Endothelial cell of umbilical vein (primary cell): ENCODE measurements around the gene ZNF92. TPM values are rescaled to one million over a fixed set of nuclear protein-coding genes. Genes with fewer than 3 reads are reported as not detected.

Experiments used
- BruUV-seq: library from RNA; stranded (reverse); fragments of 400-500 nt; replicated peaks from 2 replicates; lab custom pipeline; 2021; lab: Mats Ljungman, UMichigan
- CTCF ChIA-PET: fragments of 300-600, 350-600 bp; sonication (Branson Sonifier 250); formaldehyde crosslinking; loops from one replicate; lab custom pipeline; 2021; ENCODE audit warnings: antibody characterized with exemption, inconsistent platforms; lab: Charles Lee
- POLR2A ChIA-PET: fragments of 300-600, 350-600 bp; sonication (Branson Sonifier 250); formaldehyde crosslinking; loops from one replicate; lab custom pipeline; 2021; ENCODE audit warnings: antibody characterized with exemption, inconsistent platforms; lab: Charles Lee
- DNase-seq: peaks from one replicate; pipeline ENCODE4 v3.0.0-alpha.2; 2011; ENCODE audit warnings: low read depth, low spot score
- FAIRE-seq: peaks from 2 replicates; lab custom pipeline; 2011; peaks lifted over from hg19 to GRCh38; lab: Jason Lieb, UNC
- H2AFZ ChIP-seq: 2 replicates; pipeline ENCODE4 v1.6.0; 2012; ENCODE audit warnings: low read depth, low read length, control low read depth, inconsistent platforms
- H3K27ac ChIP-seq: 2 replicates; pipeline ENCODE4 v1.5.1; 2011; ENCODE audit warnings: low read depth, mild to moderate bottlenecking, control low read depth, low read length, moderate library complexity; ENCODE audit not compliant: insufficient read depth
- H3K27me3 ChIP-seq, 2 experiments: 2 replicates each; pipeline versions ENCODE4 v1.6.0 to v1.6.1; 2011; ENCODE audit warnings: low read length in 2 of 2, mixed read lengths in 1 of 2; ENCODE audit not compliant: control insufficient read depth in 2 of 2, insufficient read depth in 2 of 2
- H3K36me3 ChIP-seq, 2 experiments: 2 replicates in 1 of 2; 3 replicates in 1 of 2; pipeline ENCODE4 v1.5.1; 2011; ENCODE audit warnings: low read length in 2 of 2, mild to moderate bottlenecking in 1 of 2, moderate library complexity in 1 of 2; ENCODE audit not compliant: control insufficient read depth in 2 of 2, insufficient read depth in 2 of 2; ENCODE audit errors: extremely low read depth in 1 of 2
- H3K4me1 ChIP-seq: 3 replicates; pipeline ENCODE4 v1.5.1; 2011; ENCODE audit warnings: mild to moderate bottlenecking, low read length; ENCODE audit not compliant: control insufficient read depth, insufficient read depth; ENCODE audit errors: extremely low read depth
- H3K4me2 ChIP-seq: 2 replicates; pipeline ENCODE4 v1.6.1; 2011; ENCODE audit warnings: low read length, control low read depth, mixed read lengths; ENCODE audit not compliant: insufficient read depth
- H3K4me3 ChIP-seq, 3 experiments: fragments of 200-600 bp in 1 of 3; sonication (generic), shearing (Covaris generic) in 1 of 3; replicated peaks in 1 of 3; 2 replicates each; pipeline ENCODE4 v1.5.1; 2011 to 2016; ENCODE audit warnings: control low read depth in 3 of 3, low read length in 3 of 3, mild to moderate bottlenecking in 2 of 3, inconsistent platforms in 1 of 3, low read depth in 1 of 3, moderate library complexity in 1 of 3; ENCODE audit not compliant: insufficient read depth in 1 of 3
- H3K79me2 ChIP-seq: 2 replicates; pipeline ENCODE4 v1.6.0; 2012; ENCODE audit warnings: low read length, inconsistent platforms; ENCODE audit not compliant: control insufficient read depth, insufficient read depth
- H3K9ac ChIP-seq: replicated peaks from 2 replicates; pipeline ENCODE3; 2011; ENCODE audit warnings: low read length, control low read depth; ENCODE audit not compliant: insufficient read depth; ENCODE audit errors: extremely low read depth
- H3K9me1 ChIP-seq: replicated peaks from 3 replicates; pipeline ENCODE4 v1.6.0; 2011; ENCODE audit warnings: mild to moderate bottlenecking, low read length; ENCODE audit not compliant: control insufficient read depth, insufficient read depth; ENCODE audit errors: extremely low read depth
- H3K9me3 ChIP-seq: replicated peaks from 2 replicates; pipeline ENCODE4 v1.5.1; 2012; ENCODE audit warnings: low read length, inconsistent platforms; ENCODE audit not compliant: control insufficient read depth, insufficient read depth
- H4K20me1 ChIP-seq: replicated peaks from 2 replicates; pipeline ENCODE3; 2011; ENCODE audit warnings: mild to moderate bottlenecking, low read length; ENCODE audit not compliant: control insufficient read depth, insufficient read depth; ENCODE audit errors: extremely low read depth
- GATA2 ChIP-seq: IDR thresholded peaks from 2 replicates; pipeline ENCODE4 v1.7.0; 2011; ENCODE audit warnings: low read depth, mild to moderate bottlenecking, moderate library complexity, mixed read lengths, low read length; ENCODE audit not compliant: insufficient read length, insufficient read depth
- JUN ChIP-seq: IDR thresholded peaks from 2 replicates; pipeline ENCODE4 v1.6.1; 2011; ENCODE audit warnings: borderline replicate concordance, low read depth; ENCODE audit not compliant: insufficient read length, insufficient read depth
- MYC ChIP-seq: IDR thresholded peaks from one replicate; pipeline ENCODE4 v1.6.1; 2011; ENCODE audit warnings: mild to moderate bottlenecking, low read depth, low read length
- POLR2A ChIP-seq: IDR thresholded peaks from 2 replicates; pipeline ENCODE4 v1.6.1; 2012; ENCODE audit warnings: low read depth, mild to moderate bottlenecking, control low read depth, low read length
- dilution Hi-C: fragments of 300-500 bp; cut with MboI; formaldehyde crosslinking; loops from one replicate; pipeline ENCODE4 v1.15.0; 2019; ENCODE audit warnings: low sequenced_read_pairs; ENCODE audit not compliant: extremely low pct_ligation_motif_present
- intact Hi-C: fragments of 100-400 bp; cut with micrococcal nuclease; formaldehyde crosslinking; loops from one replicate; pipeline ENCODE4 v1.10.0; 2022
- polyA plus RNA-seq, 4 experiments: library from polyadenylated mRNA; depleted of rRNA in 3 of 4; stranded (reverse) in 3 of 4; unstranded in 1 of 4; fragments of >200 nt; gene quantifications; 2 replicates each; pipeline versions ENCODE4 v1.2.1 to v1.2.3, GENCODE V29; 2011 to 2012; ENCODE audit warnings: missing spikeins in 1 of 4
- total RNA-seq: library from RNA; stranded (reverse); gene quantifications from 2 replicates; pipeline ENCODE4 v1.2.3, GENCODE V29; 2021
- TF ChIP-seq, protein P1 (sequence below), 2 donors: IDR thresholded peaks; 1 replicate in 1 of 2; 2 replicates in 1 of 2; pipeline ENCODE4 v1.5.1; 2011; ENCODE audit warnings: low read length in 2 of 2, mild to moderate bottlenecking in 2 of 2, moderate library complexity in 2 of 2, control low read depth in 1 of 2, inconsistent platforms in 1 of 2, low read depth in 1 of 2; ENCODE audit not compliant: insufficient read depth in 1 of 2; ENCODE audit errors: extremely low read depth in 1 of 2
- TF ChIP-seq, protein P2 (sequence below): IDR thresholded peaks from 2 replicates; pipeline ENCODE4 v1.6.1; 2011; ENCODE audit not compliant: insufficient read depth, insufficient read length

The ZNF92 gene
- total and polyA plus RNA-seq, 2 donors (not counting 3 experiments of a cell fraction or from before 2014, with no cell fraction given): 0.90 to 8.9 TPM

DNA sequence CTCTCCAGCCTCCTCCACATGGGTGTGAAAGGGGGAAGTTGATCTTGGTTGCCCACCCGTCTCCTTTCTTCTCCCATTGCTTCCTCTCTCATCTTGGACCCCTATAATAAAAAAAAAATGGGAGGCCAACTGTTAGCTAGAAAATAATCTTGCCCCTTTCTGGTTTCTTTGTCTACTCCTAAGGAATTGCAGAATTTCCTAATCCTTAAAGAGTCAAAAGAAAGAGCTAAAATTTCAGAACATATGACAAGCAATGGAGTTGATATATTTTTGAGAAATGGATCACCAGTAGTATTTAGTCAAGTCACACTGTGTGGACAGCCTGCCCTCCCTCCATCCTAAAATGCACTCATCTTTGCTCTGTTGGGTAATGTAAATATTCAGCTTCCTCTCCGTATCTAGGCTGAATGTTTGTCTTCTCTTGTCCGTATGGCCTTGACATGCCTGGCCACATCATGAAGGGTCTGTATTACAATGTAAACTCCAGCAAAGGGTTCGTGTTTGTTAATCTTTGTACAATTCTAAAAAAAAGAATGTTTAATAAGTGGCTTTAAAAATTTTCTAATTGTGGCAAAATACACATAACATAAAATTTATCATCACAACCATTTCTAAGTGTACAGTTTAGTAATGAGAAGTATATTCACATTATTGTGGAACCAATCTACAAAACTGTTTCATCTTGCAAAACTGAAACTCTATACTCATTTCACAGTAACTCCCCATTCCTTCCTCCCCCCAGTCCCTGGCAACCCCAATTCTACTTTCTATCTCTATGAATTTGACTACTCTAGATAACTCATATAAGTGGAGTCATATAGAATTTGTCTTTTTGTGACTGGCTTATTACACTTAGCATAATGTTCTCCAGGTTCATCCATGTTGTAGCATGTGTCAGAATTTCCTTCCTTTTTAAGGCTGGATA lies 71.5 kb downstream of the ZNF92 start:
- Histone ChIP-seq H3K27me3 (no peaks in the 10 kb centered on the region), H3K27ac (no peak overlapping the region), H3K9me3 (no peaks in the 10 kb centered on the region), H3K4me2 (no peak overlapping the region), H3K36me3 (no peaks in the 10 kb centered on the region), H3K9ac (no peak overlapping the region), H3K9me1 (no peaks in the 10 kb centered on the region), H3K79me2 (no peaks in the 10 kb centered on the region), H3K4me3 (no peak overlapping the region), H3K4me1 (peaks cover 14% of the 10 kb centered on the region), H2AFZ (no peak overlapping the region), H4K20me1 (no peaks in the 10 kb centered on the region)
- POLR2A ChIA-PET: no interaction called here
- FAIRE-seq: no peak
- dilution Hi-C loops: no loop called here
- no peak for DNase-seq
- no TSS peak for BruUV-seq
- CTCF ChIA-PET: no interaction called here
- intact Hi-C loops: loop anchor here (10.0 kb wide), 1 partner anchor 230 kb away; no protein-coding TSS in a partner anchor
- TF ChIP-seq, protein P1, sequence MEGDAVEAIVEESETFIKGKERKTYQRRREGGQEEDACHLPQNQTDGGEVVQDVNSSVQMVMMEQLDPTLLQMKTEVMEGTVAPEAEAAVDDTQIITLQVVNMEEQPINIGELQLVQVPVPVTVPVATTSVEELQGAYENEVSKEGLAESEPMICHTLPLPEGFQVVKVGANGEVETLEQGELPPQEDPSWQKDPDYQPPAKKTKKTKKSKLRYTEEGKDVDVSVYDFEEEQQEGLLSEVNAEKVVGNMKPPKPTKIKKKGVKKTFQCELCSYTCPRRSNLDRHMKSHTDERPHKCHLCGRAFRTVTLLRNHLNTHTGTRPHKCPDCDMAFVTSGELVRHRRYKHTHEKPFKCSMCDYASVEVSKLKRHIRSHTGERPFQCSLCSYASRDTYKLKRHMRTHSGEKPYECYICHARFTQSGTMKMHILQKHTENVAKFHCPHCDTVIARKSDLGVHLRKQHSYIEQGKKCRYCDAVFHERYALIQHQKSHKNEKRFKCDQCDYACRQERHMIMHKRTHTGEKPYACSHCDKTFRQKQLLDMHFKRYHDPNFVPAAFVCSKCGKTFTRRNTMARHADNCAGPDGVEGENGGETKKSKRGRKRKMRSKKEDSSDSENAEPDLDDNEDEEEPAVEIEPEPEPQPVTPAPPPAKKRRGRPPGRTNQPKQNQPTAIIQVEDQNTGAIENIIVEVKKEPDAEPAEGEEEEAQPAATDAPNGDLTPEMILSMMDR (IDR thresholded peaks at IDR 0.05; ENCODE audit: extremely low read depth in 1 of 2, insufficient read depth in 1 of 2, low read depth in 1 of 2, low read length in 2 of 2): no peak
- TF ChIP-seq POLR2A (no peak), JUN (no peak), MYC (no peak), GATA2 (no peak)
- TF ChIP-seq, protein P2, sequence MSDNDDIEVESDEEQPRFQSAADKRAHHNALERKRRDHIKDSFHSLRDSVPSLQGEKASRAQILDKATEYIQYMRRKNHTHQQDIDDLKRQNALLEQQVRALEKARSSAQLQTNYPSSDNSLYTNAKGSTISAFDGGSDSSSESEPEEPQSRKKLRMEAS: no peak
